H1 (cell line): ENCODE measurements around the gene MRPL52. TPM values are rescaled to one million over a fixed set of nuclear protein-coding genes. Genes with fewer than 3 reads are reported as not detected.

Experiments used
- ATF3 ChIP-seq: IDR thresholded peaks from 2 replicates; pipeline ENCODE4 v1.6.1; 2011; ENCODE audit warnings: low read depth, mild to moderate bottlenecking, low read length; ENCODE audit not compliant: insufficient read depth
- BCL11A ChIP-seq, 2 experiments: IDR thresholded peaks; one replicate each; pipeline ENCODE4 v1.6.1; 2011; ENCODE audit warnings: low read depth in 2 of 2, low read length in 2 of 2, mild to moderate bottlenecking in 2 of 2
- BRCA1 ChIP-seq: IDR thresholded peaks from 2 replicates; pipeline ENCODE4 v1.6.1; 2012; ENCODE audit warnings: low read depth, low read length, improper control_type of control experiment
- CBX5 ChIP-seq: fragments of 300-800, 300-1000 bp; sonication (generic); IDR thresholded peaks from 2 replicates; pipeline ENCODE4 v1.7.1; 2016; ENCODE audit warnings: antibody characterized with exemption, low read length, low read depth
- CTCF ChIP-seq, 3 experiments: IDR thresholded peaks; 1 replicate in 2 of 3; 2 replicates in 1 of 3; pipeline versions ENCODE4 v1.5.1 to v1.6.1; 2011; ENCODE audit warnings: low read length in 3 of 3, mild to moderate bottlenecking in 3 of 3, inconsistent platforms in 2 of 3, low read depth in 1 of 3, moderate library complexity in 1 of 3; ENCODE audit not compliant: insufficient read depth in 1 of 3; ENCODE audit errors: control extremely low read depth in 1 of 3
- E2F6 ChIP-seq: IDR thresholded peaks from 2 replicates; pipeline ENCODE4 v1.6.1; 2012; ENCODE audit warnings: inconsistent platforms
- EGR1 ChIP-seq: IDR thresholded peaks from 2 replicates; pipeline ENCODE4 v1.6.1; 2011; ENCODE audit warnings: low read depth, low read length, borderline replicate concordance
- EP300 ChIP-seq, 2 experiments: IDR thresholded peaks; 1 replicate in 1 of 2; 2 replicates in 1 of 2; pipeline ENCODE4 v1.6.1; 2011 to 2012; ENCODE audit warnings: low read depth in 2 of 2, low read length in 2 of 2, mild to moderate bottlenecking in 2 of 2, borderline replicate concordance in 1 of 2, inconsistent platforms in 1 of 2, moderate library complexity in 1 of 2
- EZH2 ChIP-seq: fragments of 200-600 bp; sonication (generic); IDR thresholded peaks from 2 replicates; pipeline ENCODE4 v1.7.1; 2012; ENCODE audit warnings: low read depth, mild to moderate bottlenecking, moderate library complexity, low read length, inconsistent platforms; ENCODE audit not compliant: severe bottlenecking
- HDAC2 ChIP-seq, 2 experiments: fragments of 300-600 bp in 1 of 2; sonication (generic) in 1 of 2; IDR thresholded peaks; 2 replicates each; pipeline ENCODE4 v1.6.1; 2011 to 2012; ENCODE audit warnings: low read depth in 2 of 2, low read length in 2 of 2, mild to moderate bottlenecking in 2 of 2, moderate library complexity in 2 of 2, borderline replicate concordance in 1 of 2, inconsistent platforms in 1 of 2
- KDM5A ChIP-seq: fragments of 200-600 bp; IDR thresholded peaks from 2 replicates; pipeline ENCODE4 v1.7.1; 2012; ENCODE audit warnings: mild to moderate bottlenecking, low read length, inconsistent platforms, mixed read lengths
- NANOG ChIP-seq: IDR thresholded peaks from 2 replicates; pipeline ENCODE4 v1.6.1; 2011; ENCODE audit warnings: low read length, low read depth, mild to moderate bottlenecking, inconsistent platforms; ENCODE audit not compliant: insufficient read depth, poor library complexity, severe bottlenecking
- NRF1 ChIP-seq: IDR thresholded peaks from 2 replicates; pipeline ENCODE4 v1.6.1; 2011; ENCODE audit warnings: mild to moderate bottlenecking, low read depth, low read length, improper control_type of control experiment
- RAD21 ChIP-seq, 2 experiments: IDR thresholded peaks in 1 of 2; conservative IDR thresholded peaks in 1 of 2; 2 replicates each; pipeline ENCODE4 v1.6.1; 2011; ENCODE audit warnings: low read depth in 2 of 2, low read length in 2 of 2, improper control_type of control experiment in 1 of 2, inconsistent platforms in 1 of 2, mild to moderate bottlenecking in 1 of 2, moderate library complexity in 1 of 2
- SIRT6 ChIP-seq: IDR thresholded peaks from one replicate; pipeline ENCODE4 v1.7.1; 2012; ENCODE audit warnings: low read length, inconsistent platforms
- SP4 ChIP-seq: IDR thresholded peaks from 2 replicates; pipeline ENCODE4 v1.6.1; 2012; ENCODE audit warnings: low read length, inconsistent platforms
- ZNF274 ChIP-seq: IDR thresholded peaks from 2 replicates; pipeline ENCODE4 v1.7.0; 2012; ENCODE audit warnings: low read length, borderline replicate concordance; ENCODE audit errors: extremely low read depth
- polyA plus RNA-seq, 7 experiments: library from polyadenylated mRNA; depleted of rRNA in 3 of 7; stranded (reverse) in 5 of 7; unstranded in 2 of 7; fragments of >200 nt in 5 of 7; fragments of 200-250 nt in 2 of 7; gene quantifications; 1 replicate in 5 of 7; 2 replicates in 1 of 7; 4 replicates in 1 of 7; pipeline versions ENCODE4 v1.2.1 to v1.2.3, GENCODE V29; 2011 to 2013; ENCODE audit warnings: missing spikeins in 2 of 7, mixed read lengths in 2 of 7
- total RNA-seq: library from RNA; stranded (reverse); fragmentation: NEBNext Ultra II Directional; extraction: Animal tissue kit (Norgen Biotek cat#: 25700); gene quantifications from 2 replicates; pipeline ENCODE4 v1.2.1, GENCODE V29; 2021

MRPL52 gene
- total and polyA plus RNA-seq, 2 of the 8 experiments (the other 6 are each of a cell fraction or from before 2014, with no cell fraction given) = 70.5 to 176 TPM

DNA sequence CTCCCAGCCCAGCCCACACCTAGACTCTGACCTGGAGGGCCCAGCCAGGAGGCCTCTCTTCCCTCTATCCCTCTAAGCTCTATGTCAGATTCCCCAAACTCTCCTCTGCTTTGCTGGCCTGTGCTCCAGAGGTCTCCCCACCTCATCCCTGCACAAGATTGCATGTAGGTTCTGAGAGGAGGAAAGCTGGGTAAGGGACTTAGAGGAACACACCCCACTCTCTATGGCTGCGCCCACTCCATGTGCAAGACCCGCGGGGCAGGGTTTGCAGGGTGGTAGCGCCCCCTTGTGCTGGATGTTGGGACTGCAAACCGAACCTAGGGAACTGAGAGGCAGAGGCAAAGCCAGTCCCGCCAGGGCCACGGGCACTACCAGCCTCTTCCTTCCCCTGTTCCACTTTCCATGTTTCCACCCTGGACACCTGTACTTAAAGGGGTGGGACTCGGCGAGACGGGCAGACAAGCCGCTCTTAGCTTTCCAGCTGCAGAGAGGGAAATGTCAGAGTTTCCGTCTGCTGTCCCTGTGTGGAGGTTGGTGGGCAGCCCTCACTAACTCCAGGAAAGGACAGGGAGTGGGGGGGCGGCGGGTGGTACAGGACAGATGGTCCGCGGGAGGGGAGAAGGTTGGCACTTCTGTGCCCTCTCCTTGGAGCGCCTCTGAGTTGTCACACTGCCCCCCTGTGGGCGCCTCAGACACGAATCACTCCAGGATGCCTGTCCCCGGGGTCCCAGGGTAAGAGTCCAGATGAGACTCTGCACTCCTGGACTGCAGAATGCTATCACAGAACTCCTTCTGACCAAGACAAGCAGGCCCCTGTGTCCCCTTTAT, 23.5 kb downstream of the MRPL52 start (continued):
- TF ChIP-seq CTCF (IDR thresholded peaks at IDR 0.05; ENCODE audit: control extremely low read depth in 1 of 3, insufficient read depth in 1 of 3, low read depth in 1 of 3, low read length in 3 of 3) = peak; percentile 95 to 97 (median 96)
- no peak for TF ChIP-seq BRCA1
- TF ChIP-seq BCL11A (IDR thresholded peaks at IDR 0.05; ENCODE audit: low read depth in 2 of 2, low read length in 2 of 2) = no peak
- no peak for TF ChIP-seq SP4
- TF ChIP-seq EP300 (IDR thresholded peaks at IDR 0.05; ENCODE audit: borderline replicate concordance in 1 of 2, low read depth in 2 of 2, low read length in 2 of 2) = no peak
- TF ChIP-seq KDM5A = no peak; the same call in 1 of the 2 replicates
- TF ChIP-seq CBX5 = no peak
- no peak for TF ChIP-seq SIRT6
- no peak for TF ChIP-seq EZH2
- TF ChIP-seq ATF3 = no peak
- peak in 1 of 2 experiments; percentile 67; a peak in 1 of 4 replicates for TF ChIP-seq HDAC2 (IDR thresholded peaks at IDR 0.05; ENCODE audit: borderline replicate concordance in 1 of 2, low read depth in 2 of 2, low read length in 2 of 2)
- TF ChIP-seq ZNF274 = no peak
- peak; percentile 94 to 96 for TF ChIP-seq RAD21 (IDR thresholded peaks at IDR 0.05 in 1 of 2, conservative IDR thresholded peaks at IDR 0.05 in 1 of 2; ENCODE audit: low read depth in 2 of 2, low read length in 2 of 2)
- TF ChIP-seq E2F6 = 0 out of 2 replicates have a peak, but pooled peaks have one; percentile 15
- TF ChIP-seq EGR1 = no peak
- no peak for TF ChIP-seq NRF1
- TF ChIP-seq NANOG = no peak
